HG02973 (cell line): Measurements from ENCODE around the gene CLCA1.

Source experiments
- ATAC-seq: cut with Tn5 transposase; IDR thresholded peaks from one replicate; pipeline ENCODE4 v1.9.1; 2021; ENCODE audit warnings: moderate library complexity; ENCODE audit not compliant: unreplicated experiment

Gene CLCA1, protein sequence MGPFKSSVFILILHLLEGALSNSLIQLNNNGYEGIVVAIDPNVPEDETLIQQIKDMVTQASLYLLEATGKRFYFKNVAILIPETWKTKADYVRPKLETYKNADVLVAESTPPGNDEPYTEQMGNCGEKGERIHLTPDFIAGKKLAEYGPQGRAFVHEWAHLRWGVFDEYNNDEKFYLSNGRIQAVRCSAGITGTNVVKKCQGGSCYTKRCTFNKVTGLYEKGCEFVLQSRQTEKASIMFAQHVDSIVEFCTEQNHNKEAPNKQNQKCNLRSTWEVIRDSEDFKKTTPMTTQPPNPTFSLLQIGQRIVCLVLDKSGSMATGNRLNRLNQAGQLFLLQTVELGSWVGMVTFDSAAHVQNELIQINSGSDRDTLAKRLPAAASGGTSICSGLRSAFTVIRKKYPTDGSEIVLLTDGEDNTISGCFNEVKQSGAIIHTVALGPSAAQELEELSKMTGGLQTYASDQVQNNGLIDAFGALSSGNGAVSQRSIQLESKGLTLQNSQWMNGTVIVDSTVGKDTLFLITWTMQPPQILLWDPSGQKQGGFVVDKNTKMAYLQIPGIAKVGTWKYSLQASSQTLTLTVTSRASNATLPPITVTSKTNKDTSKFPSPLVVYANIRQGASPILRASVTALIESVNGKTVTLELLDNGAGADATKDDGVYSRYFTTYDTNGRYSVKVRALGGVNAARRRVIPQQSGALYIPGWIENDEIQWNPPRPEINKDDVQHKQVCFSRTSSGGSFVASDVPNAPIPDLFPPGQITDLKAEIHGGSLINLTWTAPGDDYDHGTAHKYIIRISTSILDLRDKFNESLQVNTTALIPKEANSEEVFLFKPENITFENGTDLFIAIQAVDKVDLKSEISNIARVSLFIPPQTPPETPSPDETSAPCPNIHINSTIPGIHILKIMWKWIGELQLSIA

GRCh38 chr1:86468501-86468977 is at the start of gene CLCA1:
TSS of gene CLCA1 (plus strand) at chr1:86468927. CDS start at chr1:86468972, 45 bp downstream.
- ATAC-seq: no peak

DNA sequence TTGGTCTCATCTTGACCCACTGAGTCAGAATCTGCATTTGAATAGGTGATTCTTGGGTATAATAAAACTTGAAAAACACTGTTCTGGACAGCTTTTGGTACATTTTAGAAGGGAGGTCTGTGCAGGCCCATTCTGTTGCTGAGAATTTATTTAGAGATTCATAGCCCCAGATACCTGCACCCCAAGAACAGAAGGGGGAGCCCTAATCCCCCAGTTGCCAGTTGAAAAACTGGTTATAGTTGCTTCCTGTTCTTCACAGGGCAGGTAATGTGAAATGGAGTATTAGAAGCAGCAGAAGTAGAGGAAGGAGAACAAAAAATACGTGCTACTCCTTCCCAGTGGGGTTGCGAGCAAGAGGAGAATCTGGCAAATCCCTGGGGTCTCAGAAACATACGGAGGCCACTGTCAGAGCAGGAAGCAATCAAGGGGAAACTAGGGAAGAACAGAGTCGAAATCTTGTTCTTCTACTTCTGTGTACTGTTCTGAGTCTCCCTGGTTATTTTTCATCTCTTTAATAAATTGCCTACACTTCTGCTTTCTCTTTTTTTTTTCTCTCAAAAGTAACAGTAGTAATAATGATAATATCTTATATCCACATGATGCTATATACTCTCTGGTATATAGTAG is 49.3 kb upstream of the CLCA1 start:
- ATAC-seq: peak; percentile 87

GRCh38 chr1:86421601-86422280 is 47.0 kb upstream of the CLCA1 start:
- ATAC-seq: no peak

DNA sequence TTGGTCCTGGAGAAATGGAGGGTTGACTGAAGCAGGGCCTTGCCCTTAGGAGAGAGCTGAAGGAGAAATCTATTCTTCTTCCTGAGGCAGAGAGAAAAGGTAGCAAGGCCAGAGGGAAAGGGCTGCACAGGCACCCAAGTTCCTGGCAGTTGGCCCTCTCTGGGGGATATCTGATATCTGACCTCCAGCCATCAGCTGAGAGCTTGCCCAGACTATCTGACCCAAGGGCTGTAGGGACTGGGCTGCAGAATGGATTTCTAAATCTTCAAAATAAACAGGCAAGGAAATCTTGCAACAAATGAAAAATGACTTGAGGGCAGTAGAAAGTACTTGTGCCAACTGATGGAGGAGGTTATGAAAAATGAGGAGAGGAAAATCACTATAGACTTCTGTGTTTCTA is 45.3 kb upstream of the CLCA1 start:
- no peak for ATAC-seq

DNA sequence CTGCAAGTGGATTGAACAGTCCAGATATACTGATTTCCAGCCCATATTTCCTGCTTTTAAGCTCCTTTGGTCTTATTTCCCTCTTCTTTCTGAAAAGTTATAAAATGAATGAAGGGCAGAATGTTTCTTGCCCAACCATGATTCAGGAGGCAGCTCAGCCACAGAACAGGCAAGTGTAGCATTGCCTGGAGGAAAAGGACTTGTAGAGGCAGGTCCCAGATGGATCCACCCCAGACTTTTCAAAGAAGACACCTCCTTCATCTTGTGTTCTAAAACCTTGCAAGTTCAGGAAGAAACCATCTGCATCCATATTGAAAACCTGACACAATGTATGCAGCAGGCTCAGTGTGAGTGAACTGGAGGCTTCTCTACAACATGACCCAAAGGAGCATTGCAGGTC is 44.9 kb upstream of the CLCA1 start, which contains the start of gene CLCA2:
CLCA2 (plus strand) TSS at position 299 of the 400 bp plus-strand sequence; CDS start at position 376, 77 bp downstream.
- ATAC-seq: no peak

DNA sequence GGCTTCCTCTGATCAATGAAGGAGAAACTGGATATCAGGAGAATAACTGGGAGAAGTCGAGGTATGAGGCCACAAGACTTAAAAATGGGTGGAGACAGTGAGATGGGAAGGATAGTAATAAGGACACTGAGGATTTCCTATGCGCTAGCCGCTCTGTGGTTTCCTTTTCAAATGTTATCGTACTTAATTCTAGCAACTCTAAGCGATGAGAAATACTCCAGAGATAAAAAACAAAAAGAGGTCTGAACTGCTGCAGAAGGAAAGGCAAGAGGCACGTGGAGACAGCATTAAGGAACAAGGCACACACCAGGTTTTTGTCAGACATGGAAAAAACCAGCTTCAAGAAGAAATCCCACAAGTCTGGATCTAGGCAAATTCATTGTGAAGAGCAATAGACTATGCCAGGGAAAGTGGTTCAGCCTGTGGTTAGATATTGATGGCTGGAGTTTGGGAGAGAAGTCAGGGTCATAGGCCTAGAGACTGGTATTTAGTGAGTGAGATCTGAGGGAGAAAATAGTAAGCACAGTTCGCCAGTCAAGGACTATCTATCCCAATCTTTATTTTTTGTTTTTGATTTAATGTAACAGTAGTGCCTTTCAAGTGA is 39.5 kb upstream of the CLCA1 start:
- ATAC-seq: no peak

DNA sequence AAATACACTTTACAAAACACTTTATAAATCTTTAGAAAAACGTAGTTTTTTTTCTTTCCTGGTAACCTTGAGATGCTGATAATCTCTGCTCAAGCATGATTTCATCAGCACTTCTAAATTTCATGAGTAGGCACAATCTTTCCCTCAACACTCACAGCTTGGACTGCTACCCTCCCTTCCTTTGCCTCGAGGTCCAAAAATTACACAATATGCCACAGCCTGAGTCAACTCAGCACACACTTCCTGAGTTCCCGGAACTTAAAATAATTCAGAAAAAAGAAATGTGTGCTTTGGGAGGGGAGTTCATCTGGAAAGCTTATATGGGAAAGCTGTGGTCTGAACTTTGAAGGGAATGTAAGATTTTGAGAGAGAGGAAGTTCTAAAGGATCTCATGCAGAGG is 38.9 kb upstream of the CLCA1 start:
- no peak for ATAC-seq

DNA sequence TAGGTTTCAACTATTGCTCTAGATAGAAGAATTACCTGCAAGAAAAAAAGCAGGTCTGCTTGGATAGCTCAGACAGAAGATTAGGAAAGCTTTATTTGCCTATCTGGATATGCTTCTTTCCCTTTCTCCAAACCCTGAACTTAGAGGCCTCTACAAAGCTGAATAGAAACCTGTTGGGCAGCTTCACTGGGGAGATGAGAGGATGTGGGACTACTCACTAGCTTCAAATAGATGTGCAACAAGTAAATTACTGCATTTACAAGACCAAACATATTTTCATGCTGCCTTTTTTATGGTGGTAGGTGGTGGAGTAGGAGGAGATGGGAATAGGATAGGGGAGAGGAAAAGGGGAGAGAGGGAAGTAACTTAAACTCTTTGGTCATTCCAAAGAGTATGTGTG is 38.4 kb upstream of the CLCA1 start:
- no peak for ATAC-seq

DNA sequence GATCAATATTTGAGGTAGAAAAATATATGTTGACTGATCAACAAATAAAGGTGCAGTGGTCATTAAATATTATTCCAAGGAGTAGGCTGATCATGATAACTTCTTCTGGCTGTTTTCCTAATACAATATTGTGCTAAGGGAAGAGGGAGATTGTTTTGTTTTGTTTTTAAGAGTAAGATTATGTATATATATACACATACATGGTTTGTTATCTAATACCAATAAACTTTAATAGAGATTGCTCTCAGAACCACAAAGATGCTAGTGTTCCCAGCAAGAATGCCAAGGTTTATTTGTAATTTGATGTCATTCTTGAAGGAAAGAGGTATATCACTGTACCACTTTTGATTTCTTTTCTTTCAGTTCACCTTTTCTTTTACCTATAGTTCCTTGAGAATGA is 34.7 kb upstream of the CLCA1 start:
- no peak for ATAC-seq

- ATAC-seq: no peak
Measured at GRCh38 chr1:86435327-86435726, 33.4 kb upstream of the CLCA1 start.

DNA sequence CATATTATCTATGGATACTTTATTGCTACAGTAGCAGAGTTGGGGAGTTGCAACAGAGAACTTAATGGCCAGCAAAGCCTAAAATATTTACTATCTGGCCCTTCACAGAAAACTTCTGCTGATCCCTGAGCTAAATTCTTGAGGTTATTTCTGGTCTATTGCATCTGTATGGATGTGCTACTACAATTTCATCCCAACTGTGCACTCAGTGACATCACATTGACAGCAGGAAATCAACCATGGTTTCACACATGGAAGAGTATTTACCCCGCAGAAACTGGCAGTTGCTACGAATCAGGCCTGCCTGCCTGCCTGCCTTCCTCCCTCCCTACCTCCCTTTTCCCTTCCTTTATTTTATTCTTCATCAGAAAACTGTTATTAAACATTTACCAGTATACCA is 32.7 kb upstream of the CLCA1 start:
- no peak for ATAC-seq

DNA sequence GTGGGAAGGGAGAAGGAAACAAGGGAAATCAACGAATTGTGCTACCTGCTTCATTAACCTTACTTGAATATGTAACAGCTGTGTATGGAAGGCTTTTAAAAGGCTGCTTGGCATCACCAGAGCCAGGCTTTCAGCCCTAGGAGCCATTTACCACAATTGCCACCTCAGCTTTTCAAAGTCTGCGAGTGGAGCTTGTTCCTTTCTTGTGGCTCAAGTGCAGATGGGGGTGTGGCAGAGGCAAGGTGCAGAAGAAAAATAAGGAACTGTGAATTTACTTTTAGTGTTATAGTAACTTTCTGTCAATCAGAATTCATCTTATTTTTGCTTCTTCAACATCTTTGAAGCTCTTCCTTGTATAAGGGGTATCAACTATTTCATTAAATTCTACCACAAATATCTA is 27.1 kb upstream of the CLCA1 start:
- ATAC-seq: no peak

DNA sequence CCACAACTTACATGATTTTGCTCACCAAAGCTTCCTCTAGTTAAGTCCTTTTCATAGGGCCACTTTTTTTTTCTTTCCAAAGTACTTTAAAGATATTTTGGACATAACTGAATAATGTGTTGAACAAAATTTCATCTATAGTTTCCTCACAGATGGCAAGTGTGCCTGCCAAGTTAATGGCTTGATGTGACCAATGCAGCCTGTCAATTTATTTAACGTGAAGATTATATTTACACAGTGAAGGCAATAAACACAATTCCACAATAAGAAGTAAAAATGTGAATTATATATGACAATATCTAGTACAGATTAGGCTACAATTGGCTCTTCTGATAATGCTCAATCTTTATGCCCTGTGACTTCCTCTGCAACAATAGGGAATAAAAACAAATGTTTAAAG is 26.7 kb upstream of the CLCA1 start:
- no peak for ATAC-seq

GRCh38 chr1:86445919-86446318 is 22.8 kb upstream of the CLCA1 start:
- no peak for ATAC-seq

DNA sequence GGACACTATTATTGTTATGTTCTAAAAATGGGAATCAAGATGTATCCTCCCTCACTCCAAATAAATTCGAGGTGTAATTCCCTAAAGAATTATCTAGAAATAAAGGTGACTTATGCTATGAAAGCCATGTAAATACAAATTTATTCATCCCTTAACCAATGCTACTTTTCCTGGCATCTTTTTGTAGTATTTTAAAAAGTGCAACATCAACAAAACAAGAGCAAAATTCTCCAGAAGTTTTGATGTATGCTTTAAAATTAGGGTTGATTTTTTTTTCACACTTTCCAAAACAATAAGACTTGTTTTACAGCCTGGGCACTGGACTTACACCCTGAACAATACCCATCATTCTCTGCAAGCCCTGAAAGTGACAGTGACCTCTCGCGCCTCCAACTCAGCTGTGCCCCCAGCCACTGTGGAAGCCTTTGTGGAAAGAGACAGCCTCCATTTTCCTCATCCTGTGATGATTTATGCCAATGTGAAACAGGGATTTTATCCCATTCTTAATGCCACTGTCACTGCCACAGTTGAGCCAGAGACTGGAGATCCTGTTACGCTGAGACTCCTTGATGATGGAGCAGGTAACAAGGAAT is 21.4 kb upstream of the CLCA1 start:
- ATAC-seq: no peak

- ATAC-seq: no peak
Measured at GRCh38 chr1:86448670-86449069, 20.1 kb upstream of the CLCA1 start.

GRCh38 chr1:86449103-86449502 is 19.6 kb upstream of the CLCA1 start:
- ATAC-seq: no peak

DNA sequence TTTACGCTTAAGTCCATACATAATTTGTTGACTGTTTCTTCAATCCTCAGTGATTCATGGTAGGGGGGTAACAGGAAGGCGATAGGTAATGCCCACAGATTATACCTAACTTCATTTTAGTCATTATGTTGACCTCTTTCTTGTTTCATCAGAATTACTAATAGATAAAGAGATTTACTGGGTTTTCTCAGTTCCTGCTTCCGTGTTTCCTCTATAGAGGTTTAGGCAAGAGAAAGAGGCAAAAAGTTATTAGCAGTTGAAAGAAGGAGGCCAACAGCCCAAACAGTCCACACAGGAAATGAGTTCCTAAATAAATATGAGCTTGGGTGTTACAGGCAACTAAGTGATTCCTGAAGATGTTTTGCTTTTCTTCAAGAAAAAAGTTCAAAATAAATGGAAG is 17.9 kb upstream of the CLCA1 start:
- no peak for ATAC-seq

- no peak for ATAC-seq
Measured at GRCh38 chr1:86453664-86454063, 15.1 kb upstream of the CLCA1 start.

DNA sequence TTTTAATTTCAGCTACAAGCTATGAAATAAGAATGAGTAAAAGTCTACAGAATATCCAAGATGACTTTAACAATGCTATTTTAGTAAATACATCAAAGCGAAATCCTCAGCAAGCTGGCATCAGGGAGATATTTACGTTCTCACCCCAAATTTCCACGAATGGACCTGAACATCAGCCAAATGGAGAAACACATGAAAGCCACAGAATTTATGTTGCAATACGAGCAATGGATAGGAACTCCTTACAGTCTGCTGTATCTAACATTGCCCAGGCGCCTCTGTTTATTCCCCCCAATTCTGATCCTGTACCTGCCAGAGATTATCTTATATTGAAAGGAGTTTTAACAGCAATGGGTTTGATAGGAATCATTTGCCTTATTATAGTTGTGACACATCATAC is 13.7 kb upstream of the CLCA1 start:
- no peak for ATAC-seq
